WTC11 (cell line): ENCODE results near the gene PRAME. TPM values are rescaled to one million over a fixed set of nuclear protein-coding genes. Genes with fewer than 3 reads are reported as not detected.
"Not testable (repeated sequence)": the region's sequence is repeated elsewhere in the genome, so short reads cannot be mapped to it uniquely, and the experiment has no call there.

Source experiments
- ATAC-seq: fragments of 200-7000 bp; cut with Tn5 transposase; 2 replicates; pipeline ENCODE4 v1.10.0; 2021; ENCODE audit warnings: mild to moderate bottlenecking, moderate library complexity
- CTCF ChIA-PET: fragments of 300-600 bp; sonication (Branson Sonifier 250); formaldehyde crosslinking; loops from one replicate; lab custom pipeline; 2021; ENCODE audit warnings: antibody characterized with exemption; lab: Charles Lee
- POLR2A ChIA-PET: fragments of 350-600 bp; sonication (Branson Sonifier 250); formaldehyde crosslinking; loops from one replicate; lab custom pipeline; 2021; ENCODE audit warnings: antibody characterized with exemption; lab: Charles Lee
- DNase-seq: peaks from one replicate; pipeline ENCODE4 v3.0.0; 2021; ENCODE audit warnings: low spot score
- H3K27ac Mint-ChIP-seq: 2 replicates; pipeline ENCODE4 v1.8.0; 2021; ENCODE audit warnings: mixed read lengths
- H3K27me3 Mint-ChIP-seq: 2 replicates; pipeline ENCODE4 v1.8.0; 2021; ENCODE audit warnings: low read depth, mild to moderate bottlenecking, moderate library complexity, mixed read lengths
- H3K36me3 Mint-ChIP-seq: 2 replicates; pipeline ENCODE4 v1.8.0; 2021; ENCODE audit warnings: mixed read lengths
- H3K4me1 Mint-ChIP-seq: 2 replicates; pipeline ENCODE4 v1.8.0; 2022; ENCODE audit warnings: mixed read lengths
- H3K4me3 Mint-ChIP-seq: 2 replicates; pipeline ENCODE4 v1.8.0; 2021; ENCODE audit warnings: mild to moderate bottlenecking, moderate library complexity, mixed read lengths
- H3K9me3 Mint-ChIP-seq: 2 replicates; pipeline ENCODE4 v1.8.0; 2021; ENCODE audit warnings: mixed read lengths
- ATF1 ChIP-seq: sonication (generic); formaldehyde crosslinking; IDR thresholded peaks from 2 replicates; pipeline ENCODE4 v1.8.1; 2023; ENCODE audit warnings: mild to moderate bottlenecking, moderate library complexity, missing genetic modification reagents
- CREB1 ChIP-seq: sonication (generic); formaldehyde crosslinking; IDR thresholded peaks from 2 replicates; pipeline ENCODE4 v1.8.0; 2023; ENCODE audit warnings: mild to moderate bottlenecking, missing genetic modification reagents
- CREM ChIP-seq: sonication (generic); formaldehyde crosslinking; IDR thresholded peaks from 2 replicates; pipeline ENCODE4 v1.8.1; 2022; ENCODE audit warnings: mild to moderate bottlenecking, missing genetic modification reagents, moderate library complexity
- EMX1 ChIP-seq: fragments of 250-450 bp; sonication (Bioruptor Pico); IDR thresholded peaks from 2 replicates; pipeline ENCODE4 v1.8.0; 2021; ENCODE audit warnings: mild to moderate bottlenecking
- FOXJ3 ChIP-seq: sonication (generic); formaldehyde crosslinking; IDR thresholded peaks from 2 replicates; pipeline ENCODE4 v1.9.0; 2021; ENCODE audit warnings: missing genetic modification reagents, mild to moderate bottlenecking, borderline replicate concordance
- GTF2I ChIP-seq: fragments of 250-450 bp; sonication (Bioruptor Pico); conservative IDR thresholded peaks from 2 replicates; pipeline ENCODE4 v1.4.0; 2021; ENCODE audit warnings: mild to moderate bottlenecking
- JAZF1 ChIP-seq: fragments of 250-450 bp; sonication (Bioruptor Pico); IDR thresholded peaks from 2 replicates; pipeline ENCODE4 v1.9.0; 2021; ENCODE audit warnings: moderate library complexity, mild to moderate bottlenecking, inconsistent platforms
- JUN ChIP-seq: sonication (generic); formaldehyde crosslinking; IDR thresholded peaks from 2 replicates; pipeline ENCODE4 v1.8.0; 2023; ENCODE audit warnings: mild to moderate bottlenecking, missing genetic modification reagents
- KAT7 ChIP-seq: sonication (generic); formaldehyde crosslinking; IDR thresholded peaks from 2 replicates; pipeline ENCODE4 v1.8.1; 2023; ENCODE audit warnings: missing genetic modification reagents, mild to moderate bottlenecking, borderline replicate concordance
- NFATC4 ChIP-seq: fragments of 250-450 bp; sonication (Bioruptor Pico); IDR thresholded peaks from 2 replicates; pipeline ENCODE4 v1.9.0; 2021; ENCODE audit warnings: mild to moderate bottlenecking
- OVOL2 ChIP-seq: fragments of 250-450 bp; sonication (Bioruptor Pico); IDR thresholded peaks from 2 replicates; pipeline ENCODE4 v1.9.0; 2021; ENCODE audit warnings: mild to moderate bottlenecking, borderline replicate concordance
- RORB ChIP-seq: fragments of 250-450 bp; sonication (Bioruptor Pico); IDR thresholded peaks from 2 replicates; pipeline ENCODE4 v1.9.0; 2021; ENCODE audit warnings: mild to moderate bottlenecking
- SP1 ChIP-seq: sonication (generic); formaldehyde crosslinking; conservative IDR thresholded peaks from 2 replicates; pipeline ENCODE4 v1.8.1; 2022; ENCODE audit warnings: missing genetic modification reagents
- TEAD1 ChIP-seq: sonication (generic); formaldehyde crosslinking; IDR thresholded peaks from 2 replicates; pipeline ENCODE4 v1.8.0; 2022; ENCODE audit warnings: mild to moderate bottlenecking, missing genetic modification reagents
- TEAD4 ChIP-seq: sonication (generic); formaldehyde crosslinking; IDR thresholded peaks from 2 replicates; pipeline ENCODE4 v1.8.0; 2022; ENCODE audit warnings: mild to moderate bottlenecking, missing genetic modification reagents
- ZNF423 ChIP-seq: fragments of 250-450 bp; sonication (Bioruptor Pico); IDR thresholded peaks from 2 replicates; pipeline ENCODE4 v2.1.2; 2022; ENCODE audit warnings: mild to moderate bottlenecking, moderate library complexity
- ZNF671 ChIP-seq: fragments of 250-450 bp; sonication (Bioruptor Pico); IDR thresholded peaks from 2 replicates; pipeline ENCODE4 v1.8.0; 2021; ENCODE audit warnings: mild to moderate bottlenecking
- total RNA-seq: library from RNA; stranded (reverse); gene quantifications from 3 replicates; pipeline ENCODE4 v1.2.3, GENCODE V29; 2021
- TF ChIP-seq, protein P1 (sequence below): fragments of 250-450 bp; sonication (Bioruptor Pico); IDR thresholded peaks from 2 replicates; pipeline ENCODE4 v1.9.0; 2021; ENCODE audit warnings: mild to moderate bottlenecking
- TF ChIP-seq, protein P2 (sequence below): fragments of 250-450 bp; sonication (Bioruptor Pico); IDR thresholded peaks from 2 replicates; pipeline ENCODE4 v1.9.0; 2021; ENCODE audit warnings: mild to moderate bottlenecking
- TF ChIP-seq, protein P3 (sequence below): sonication (generic); formaldehyde crosslinking; IDR thresholded peaks from 2 replicates; pipeline ENCODE4 v1.8.1; 2022; ENCODE audit warnings: mild to moderate bottlenecking, missing genetic modification reagents, moderate library complexity, borderline replicate concordance
- TF ChIP-seq, protein P4 (sequence below): fragments of 250-450 bp; sonication (Bioruptor Pico); IDR thresholded peaks from 2 replicates; pipeline ENCODE4 v1.9.0; 2021; ENCODE audit warnings: mild to moderate bottlenecking, borderline replicate concordance

Gene PRAME
- total RNA-seq, 1 experiment from 2014 or later, result 1.5 TPM

DNA sequence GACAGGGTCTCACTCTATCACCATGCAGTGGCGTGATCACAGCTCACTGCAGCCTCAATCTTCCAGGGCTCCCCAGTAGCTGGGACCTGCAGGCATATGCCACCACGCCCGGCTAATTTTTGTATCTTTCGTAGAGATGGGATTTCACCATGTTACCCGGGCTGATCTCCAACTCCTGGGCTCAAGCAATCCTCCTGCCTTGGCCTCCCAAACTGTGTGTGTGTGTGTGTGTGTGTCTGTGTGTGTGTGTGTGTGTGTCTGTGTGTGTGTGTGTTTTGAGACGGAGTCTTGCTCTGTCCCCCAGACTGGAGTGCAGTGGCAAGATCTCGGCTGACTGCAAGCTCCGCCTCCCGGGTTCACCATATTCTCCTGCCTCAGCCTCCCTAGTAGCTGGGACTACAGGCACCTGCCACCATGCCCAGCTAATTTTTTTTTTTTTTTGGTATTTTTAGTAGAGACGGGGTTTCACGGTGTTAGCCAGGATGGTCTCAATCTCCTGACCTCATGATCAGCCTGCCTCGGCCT, 26.5 kb downstream of the PRAME start:
- H3K27me3 Mint-ChIP-seq, result peaks cover 83% of the 10 kb centered on the region
- ATAC-seq, H3K27ac Mint-ChIP-seq, H3K36me3 Mint-ChIP-seq, H3K9me3 Mint-ChIP-seq, H3K4me3 Mint-ChIP-seq, DNase-seq, H3K4me1 Mint-ChIP-seq, POLR2A ChIA-PET: not testable (repeated sequence)
- CTCF ChIA-PET, result interaction anchor here (1.2 kb wide), 1 partner anchor 190 kb away, joined by 3 read pairs; no protein-coding TSS in a partner anchor

DNA sequence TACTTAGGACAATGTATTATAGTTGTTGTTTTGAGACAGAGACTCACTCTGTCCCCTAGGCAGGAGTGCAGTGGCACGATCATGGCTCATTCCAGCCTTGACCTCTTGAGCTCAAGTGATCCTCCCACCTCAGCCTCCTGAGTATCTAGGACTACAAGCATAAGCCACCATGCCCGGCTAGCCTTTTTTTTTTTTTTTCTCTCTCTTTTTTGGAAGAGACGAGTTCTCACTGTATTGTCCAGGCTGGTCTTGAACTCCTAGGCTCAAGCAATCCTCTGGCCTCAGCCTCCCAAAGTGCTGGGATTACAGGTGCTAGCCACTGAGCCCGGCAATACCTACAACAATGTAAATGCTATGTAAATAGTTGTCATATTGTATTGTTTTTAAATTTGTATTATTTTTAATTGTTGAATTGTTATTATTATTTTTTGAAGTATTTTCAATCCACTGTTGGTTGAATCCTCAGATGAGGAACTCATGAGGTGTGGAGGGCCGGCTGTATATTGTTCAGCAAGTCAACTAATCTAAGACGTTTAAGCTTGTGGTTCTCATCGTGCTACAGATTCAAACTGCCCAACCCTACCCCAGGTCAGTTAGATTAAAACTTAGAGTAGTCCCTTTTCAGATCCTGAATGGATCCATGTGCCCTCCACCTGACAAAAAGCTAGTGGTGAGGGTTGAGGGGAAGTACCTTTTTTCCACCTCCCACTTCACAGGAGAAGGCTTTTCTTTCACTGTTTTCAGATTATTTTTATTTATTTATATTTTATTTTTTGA, 27.1 kb downstream of the PRAME start:
- ATAC-seq, result no peak
- H3K27me3 Mint-ChIP-seq, result peaks cover 83% of the 10 kb centered on the region
- H3K4me1 Mint-ChIP-seq, result no peaks in the 10 kb centered on the region
- TF ChIP-seq SP1 (CRISPR knock-in tag) (no peak), KAT7 (CRISPR knock-in tag) (no peak), JUN (CRISPR knock-in tag) (no peak), ATF1 (CRISPR knock-in tag) (no peak), NFATC4 (CRISPR knock-in tag) (no peak)
- TF ChIP-seq, protein P1, sequence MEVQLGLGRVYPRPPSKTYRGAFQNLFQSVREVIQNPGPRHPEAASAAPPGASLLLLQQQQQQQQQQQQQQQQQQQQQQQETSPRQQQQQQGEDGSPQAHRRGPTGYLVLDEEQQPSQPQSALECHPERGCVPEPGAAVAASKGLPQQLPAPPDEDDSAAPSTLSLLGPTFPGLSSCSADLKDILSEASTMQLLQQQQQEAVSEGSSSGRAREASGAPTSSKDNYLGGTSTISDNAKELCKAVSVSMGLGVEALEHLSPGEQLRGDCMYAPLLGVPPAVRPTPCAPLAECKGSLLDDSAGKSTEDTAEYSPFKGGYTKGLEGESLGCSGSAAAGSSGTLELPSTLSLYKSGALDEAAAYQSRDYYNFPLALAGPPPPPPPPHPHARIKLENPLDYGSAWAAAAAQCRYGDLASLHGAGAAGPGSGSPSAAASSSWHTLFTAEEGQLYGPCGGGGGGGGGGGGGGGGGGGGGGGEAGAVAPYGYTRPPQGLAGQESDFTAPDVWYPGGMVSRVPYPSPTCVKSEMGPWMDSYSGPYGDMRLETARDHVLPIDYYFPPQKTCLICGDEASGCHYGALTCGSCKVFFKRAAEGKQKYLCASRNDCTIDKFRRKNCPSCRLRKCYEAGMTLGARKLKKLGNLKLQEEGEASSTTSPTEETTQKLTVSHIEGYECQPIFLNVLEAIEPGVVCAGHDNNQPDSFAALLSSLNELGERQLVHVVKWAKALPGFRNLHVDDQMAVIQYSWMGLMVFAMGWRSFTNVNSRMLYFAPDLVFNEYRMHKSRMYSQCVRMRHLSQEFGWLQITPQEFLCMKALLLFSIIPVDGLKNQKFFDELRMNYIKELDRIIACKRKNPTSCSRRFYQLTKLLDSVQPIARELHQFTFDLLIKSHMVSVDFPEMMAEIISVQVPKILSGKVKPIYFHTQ (CRISPR knock-in tag), result no peak
- TF ChIP-seq, all 79 proteins: peak for 0
- Mint-ChIP-seq H3K27ac (no peak overlapping the region), H3K36me3 (no peaks in the 10 kb centered on the region), H3K9me3 (no peaks in the 10 kb centered on the region), H3K4me3 (no peak overlapping the region)
- ChIA-PET CTCF (interaction anchor here (1.2 kb wide), 1 partner anchor 189 kb away, joined by 3 read pairs; no protein-coding TSS in a partner anchor), POLR2A (no interaction called here)
- DNase-seq, result no peak

DNA sequence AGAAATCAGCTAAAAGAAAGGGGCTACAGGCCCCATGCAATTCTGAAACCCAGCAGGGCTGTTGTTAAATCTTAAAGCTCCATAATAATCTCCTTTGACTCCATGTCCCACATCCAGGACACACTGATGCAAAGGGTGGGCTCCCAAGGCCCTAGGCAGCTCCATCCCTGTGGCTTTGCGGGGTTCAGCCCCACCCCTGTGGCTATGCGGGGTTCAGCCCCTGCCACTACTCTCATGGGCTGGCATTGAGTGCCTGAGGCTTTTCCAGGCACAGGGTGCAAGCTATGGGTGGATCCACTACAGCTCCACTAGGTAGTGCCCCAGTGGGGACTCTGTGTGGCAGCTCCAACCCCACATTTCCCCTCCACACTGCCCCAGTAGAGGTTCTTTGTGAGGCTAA, 30.3 kb downstream of the PRAME start:
- ATAC-seq, result no peak
- Mint-ChIP-seq H3K27me3 (peaks cover 88% of the 10 kb centered on the region), H3K27ac (no peak overlapping the region), H3K36me3 (no peaks in the 10 kb centered on the region), H3K9me3 (no peaks in the 10 kb centered on the region), H3K4me3 (no peak overlapping the region), H3K4me1 (no peaks in the 10 kb centered on the region)
- ChIA-PET POLR2A (no interaction called here), CTCF (interaction anchor here (1.3 kb wide), 1 partner anchor 20 kb away, joined by 9 read pairs; the partner anchor contains the start of gene ZNF280B)
- TF ChIP-seq, protein P2, sequence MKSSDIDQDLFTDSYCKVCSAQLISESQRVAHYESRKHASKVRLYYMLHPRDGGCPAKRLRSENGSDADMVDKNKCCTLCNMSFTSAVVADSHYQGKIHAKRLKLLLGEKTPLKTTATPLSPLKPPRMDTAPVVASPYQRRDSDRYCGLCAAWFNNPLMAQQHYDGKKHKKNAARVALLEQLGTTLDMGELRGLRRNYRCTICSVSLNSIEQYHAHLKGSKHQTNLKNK (CRISPR knock-in tag), result no peak
- TF ChIP-seq RORB (no peak), ZNF423 (CRISPR knock-in tag) (no peak), ATF1 (CRISPR knock-in tag) (no peak), FOXJ3 (CRISPR knock-in tag) (no peak)
- no peak for DNase-seq

DNA sequence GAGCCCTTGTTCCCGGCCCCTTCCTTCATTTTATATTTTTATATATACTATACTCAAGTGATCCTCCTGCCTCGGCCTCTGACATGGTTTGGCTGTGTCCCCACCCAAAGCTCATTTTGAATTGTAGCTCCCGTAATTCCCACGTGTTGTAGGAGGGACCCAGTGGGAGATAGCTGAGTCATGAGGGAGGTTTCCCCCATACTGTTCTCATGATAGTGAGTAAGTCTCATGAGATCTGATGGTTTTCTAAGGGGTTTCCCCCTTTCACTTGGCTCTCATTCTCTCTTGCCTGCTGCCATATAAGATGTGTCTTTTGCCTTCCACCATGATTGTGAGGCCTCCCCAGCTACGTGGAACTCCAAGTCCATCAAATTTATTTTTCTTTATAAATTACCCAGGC, 31.8 kb downstream of the PRAME start:
- ATAC-seq, result no peak
- ChIA-PET CTCF (no interaction called here), POLR2A (no interaction called here)
- Mint-ChIP-seq H3K4me1 (no peaks in the 10 kb centered on the region), H3K27ac (no peak overlapping the region)
- TF ChIP-seq EMX1 (CRISPR knock-in tag), result no peak
- no peak for TF ChIP-seq KAT7 (CRISPR knock-in tag)
- no peak for TF ChIP-seq ZNF671 (CRISPR knock-in tag)
- no peak for TF ChIP-seq CREB1 (CRISPR knock-in tag)
- TF ChIP-seq OVOL2 (CRISPR knock-in tag), result no peak
- TF ChIP-seq CREM (CRISPR knock-in tag), result no peak
- TF ChIP-seq, protein P3, sequence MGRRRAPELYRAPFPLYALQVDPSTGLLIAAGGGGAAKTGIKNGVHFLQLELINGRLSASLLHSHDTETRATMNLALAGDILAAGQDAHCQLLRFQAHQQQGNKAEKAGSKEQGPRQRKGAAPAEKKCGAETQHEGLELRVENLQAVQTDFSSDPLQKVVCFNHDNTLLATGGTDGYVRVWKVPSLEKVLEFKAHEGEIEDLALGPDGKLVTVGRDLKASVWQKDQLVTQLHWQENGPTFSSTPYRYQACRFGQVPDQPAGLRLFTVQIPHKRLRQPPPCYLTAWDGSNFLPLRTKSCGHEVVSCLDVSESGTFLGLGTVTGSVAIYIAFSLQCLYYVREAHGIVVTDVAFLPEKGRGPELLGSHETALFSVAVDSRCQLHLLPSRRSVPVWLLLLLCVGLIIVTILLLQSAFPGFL (CRISPR knock-in tag), result no peak
- TF ChIP-seq, protein P4, sequence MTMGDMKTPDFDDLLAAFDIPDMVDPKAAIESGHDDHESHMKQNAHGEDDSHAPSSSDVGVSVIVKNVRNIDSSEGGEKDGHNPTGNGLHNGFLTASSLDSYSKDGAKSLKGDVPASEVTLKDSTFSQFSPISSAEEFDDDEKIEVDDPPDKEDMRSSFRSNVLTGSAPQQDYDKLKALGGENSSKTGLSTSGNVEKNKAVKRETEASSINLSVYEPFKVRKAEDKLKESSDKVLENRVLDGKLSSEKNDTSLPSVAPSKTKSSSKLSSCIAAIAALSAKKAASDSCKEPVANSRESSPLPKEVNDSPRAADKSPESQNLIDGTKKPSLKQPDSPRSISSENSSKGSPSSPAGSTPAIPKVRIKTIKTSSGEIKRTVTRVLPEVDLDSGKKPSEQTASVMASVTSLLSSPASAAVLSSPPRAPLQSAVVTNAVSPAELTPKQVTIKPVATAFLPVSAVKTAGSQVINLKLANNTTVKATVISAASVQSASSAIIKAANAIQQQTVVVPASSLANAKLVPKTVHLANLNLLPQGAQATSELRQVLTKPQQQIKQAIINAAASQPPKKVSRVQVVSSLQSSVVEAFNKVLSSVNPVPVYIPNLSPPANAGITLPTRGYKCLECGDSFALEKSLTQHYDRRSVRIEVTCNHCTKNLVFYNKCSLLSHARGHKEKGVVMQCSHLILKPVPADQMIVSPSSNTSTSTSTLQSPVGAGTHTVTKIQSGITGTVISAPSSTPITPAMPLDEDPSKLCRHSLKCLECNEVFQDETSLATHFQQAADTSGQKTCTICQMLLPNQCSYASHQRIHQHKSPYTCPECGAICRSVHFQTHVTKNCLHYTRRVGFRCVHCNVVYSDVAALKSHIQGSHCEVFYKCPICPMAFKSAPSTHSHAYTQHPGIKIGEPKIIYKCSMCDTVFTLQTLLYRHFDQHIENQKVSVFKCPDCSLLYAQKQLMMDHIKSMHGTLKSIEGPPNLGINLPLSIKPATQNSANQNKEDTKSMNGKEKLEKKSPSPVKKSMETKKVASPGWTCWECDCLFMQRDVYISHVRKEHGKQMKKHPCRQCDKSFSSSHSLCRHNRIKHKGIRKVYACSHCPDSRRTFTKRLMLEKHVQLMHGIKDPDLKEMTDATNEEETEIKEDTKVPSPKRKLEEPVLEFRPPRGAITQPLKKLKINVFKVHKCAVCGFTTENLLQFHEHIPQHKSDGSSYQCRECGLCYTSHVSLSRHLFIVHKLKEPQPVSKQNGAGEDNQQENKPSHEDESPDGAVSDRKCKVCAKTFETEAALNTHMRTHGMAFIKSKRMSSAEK (CRISPR knock-in tag), result no peak
- no peak for TF ChIP-seq TEAD4 (CRISPR knock-in tag)
- no peak for TF ChIP-seq JAZF1 (CRISPR knock-in tag)
- TF ChIP-seq TEAD1 (CRISPR knock-in tag), result no peak
- TF ChIP-seq GTF2I (CRISPR knock-in tag), result no peak
- TF ChIP-seq, all 79 proteins: peak for 0
- H3K36me3 Mint-ChIP-seq, result no peaks in the 10 kb centered on the region
- H3K9me3 Mint-ChIP-seq, result peaks cover 5% of the 10 kb centered on the region
- DNase-seq, result no peak
- peaks cover 87% of the 10 kb centered on the region for H3K27me3 Mint-ChIP-seq
- H3K4me3 Mint-ChIP-seq, result no peak overlapping the region
